Stomach (tissue), 9 donors: ENCODE results near the gene PFKFB3. TPM values are rescaled to one million over a fixed set of nuclear protein-coding genes. Genes with fewer than 3 reads are reported as not detected.

ENCODE experiments used
- DNase-seq, 2 donors: peaks; one replicate each; pipeline versions ENCODE4 v3.0.0 to v3.0.0-alpha.2; 2013 to 2019
- H3K27ac ChIP-seq, 5 donors: fragments of 200-600 bp in 4 of 5; sonication (generic) in 4 of 5; one replicate each; pipeline ENCODE4 v1.5.1; 2013 to 2019; ENCODE audit warnings: mild to moderate bottlenecking in 1 of 5, moderate library complexity in 1 of 5
- H3K27me3 ChIP-seq, 3 donors: fragments of 200-600 bp; sonication (generic); one replicate each; pipeline ENCODE4 v1.5.1; 2017 to 2019; ENCODE audit warnings: mixed run types in 1 of 3
- H3K36me3 ChIP-seq, 4 donors: fragments of 200-600 bp; sonication (generic); 1 replicate in 3 of 4; 2 replicates in 1 of 4; pipeline ENCODE4 v1.5.1; 2016 to 2019
- H3K4me1 ChIP-seq, 4 donors: fragments of 200-600 bp; sonication (generic); one replicate each; pipeline ENCODE4 v1.5.1; 2016 to 2019
- H3K4me3 ChIP-seq, 4 donors: fragments of 200-600 bp; sonication (generic) in 3 of 4; one replicate each; pipeline ENCODE4 v1.5.1; 2016 to 2019; ENCODE audit warnings: mild to moderate bottlenecking in 1 of 4
- H3K9me3 ChIP-seq, 4 donors: fragments of 200-600 bp; sonication (generic); one replicate each; pipeline ENCODE4 v1.5.1; 2016 to 2019
- EP300 ChIP-seq: sonication (generic); formaldehyde crosslinking; IDR thresholded peaks from one replicate; pipeline ENCODE4 v1.6.1; 2017; ENCODE audit warnings: antibody characterized with exemption
- POLR2A ChIP-seq, 4 donors: fragments of 450-650 bp; IDR thresholded peaks; one replicate each; pipeline ENCODE4 v1.6.1; 2016; ENCODE audit warnings: antibody characterized with exemption in 4 of 4, control low read depth in 2 of 4, mild to moderate bottlenecking in 1 of 4, moderate library complexity in 1 of 4
- POLR2AphosphoS5 ChIP-seq, 3 donors: sonication (generic); formaldehyde crosslinking; IDR thresholded peaks; one replicate each; pipeline ENCODE4 v1.6.1; 2016; ENCODE audit warnings: antibody characterized with exemption in 3 of 3
- WGBS, 5 donors: extraction: QIAGEN DNeasy Blood & Tissue Kit in 3 of 5; methylation state at CpG; one replicate each; pipeline versions ENCODE4 v1.1.5 to v1.1.7; 2013 to 2018; 5-methylcytosine and 5-hydroxymethylcytosine counted together
- intact Hi-C: fragments of 100-400 bp; cut with DNase I; formaldehyde crosslinking; loops from one replicate; pipeline ENCODE4 v1.15.1; 2023; ENCODE audit warnings: low total_unique reads
- polyA plus RNA-seq, 3 donors: library from polyadenylated mRNA; stranded (reverse); fragments of 200-250 nt; gene quantifications; one replicate each; pipeline ENCODE4 v1.2.3, GENCODE V29; 2013
- total RNA-seq, 5 donors: library from RNA; depleted of rRNA; stranded (reverse); fragments of >200 nt; gene quantifications; one replicate each; pipeline versions ENCODE4 v1.1.0 to v1.2.3, GENCODE V29; 2014 to 2016
- TF ChIP-seq, protein P1 (sequence below), 7 experiments: fragments of 450-650 bp in 4 of 7; fragments of 200-600 bp in 3 of 7; sonication (generic) in 3 of 7; IDR thresholded peaks; one replicate each; pipeline ENCODE4 v1.5.1; 2016 to 2019; ENCODE audit warnings: antibody characterized with exemption in 7 of 7, control low read depth in 2 of 7, mild to moderate bottlenecking in 1 of 7
- donor health status: healthy with polysubstance abuse.
- donor health status: Bipolar disorder and iron deficiency.
- donor health status: healthy.

Gene PFKFB3
- total and polyA plus RNA-seq, 8 donors: 17.7 to 199 (median 38.0) TPM

DNA sequence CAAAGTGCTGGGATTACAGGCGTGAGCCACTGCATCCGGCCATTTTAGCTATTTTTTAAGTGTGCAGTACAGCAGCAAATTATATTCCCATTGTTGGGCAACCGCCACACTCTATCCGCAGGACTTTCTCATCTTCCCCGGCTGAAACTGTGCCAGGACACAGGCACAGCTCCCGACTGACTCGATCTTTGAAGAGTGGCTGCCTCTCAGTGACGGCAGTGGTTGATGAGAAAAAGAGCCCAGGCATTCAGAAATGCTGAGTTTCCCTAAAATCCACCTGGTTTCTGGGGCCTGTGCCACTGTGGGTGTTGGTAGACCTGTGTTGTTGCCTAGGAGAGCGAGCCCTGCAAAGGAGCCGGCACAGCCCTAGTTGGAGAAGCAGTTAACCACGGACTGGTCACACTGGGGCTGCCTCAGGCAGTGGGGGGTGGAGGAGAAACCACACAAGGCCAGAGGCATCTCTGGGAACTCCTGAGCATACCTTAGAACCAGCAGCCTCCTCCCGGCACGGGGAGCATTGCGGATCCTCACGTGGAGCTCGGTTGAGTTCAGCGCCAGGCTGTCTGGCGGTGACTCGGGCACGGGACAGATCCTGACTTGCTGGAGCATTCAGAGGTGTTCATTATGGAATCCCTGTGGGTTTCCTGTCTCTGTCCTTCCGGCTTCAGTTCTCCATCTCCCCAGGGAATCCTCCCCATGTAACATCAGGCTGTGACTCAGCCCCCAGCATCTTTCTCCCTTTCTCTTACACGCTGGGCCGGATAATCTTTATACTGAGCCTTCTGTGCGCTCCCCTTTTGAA is 16.2 kb downstream of the PFKFB3 start:
- Histone ChIP-seq H3K36me3 (peaks cover 93 to 100% (median 97%) of the 10 kb centered on the region in 4 donors), H3K27ac (no peak overlapping the region), H3K4me1 (no peaks in the 10 kb centered on the region), H3K9me3 (no peaks in the 10 kb centered on the region), H3K27me3 (no peaks in the 10 kb centered on the region), H3K4me3 (no peak overlapping the region)
- intact Hi-C loops: loop anchor here (10.0 kb wide), 1 partner anchor 114 kb away; no protein-coding TSS in a partner anchor
- WGBS, 5 donors: 89 to 92% (median 92%) methylated on average over 15 to 24 of the region's 24 CpGs
- TF ChIP-seq EP300 (no peak), POLR2AphosphoS5 (IDR thresholded peaks at IDR 0.05) (no peak), POLR2A (IDR thresholded peaks at IDR 0.05) (no peak)
- TF ChIP-seq, protein P1, sequence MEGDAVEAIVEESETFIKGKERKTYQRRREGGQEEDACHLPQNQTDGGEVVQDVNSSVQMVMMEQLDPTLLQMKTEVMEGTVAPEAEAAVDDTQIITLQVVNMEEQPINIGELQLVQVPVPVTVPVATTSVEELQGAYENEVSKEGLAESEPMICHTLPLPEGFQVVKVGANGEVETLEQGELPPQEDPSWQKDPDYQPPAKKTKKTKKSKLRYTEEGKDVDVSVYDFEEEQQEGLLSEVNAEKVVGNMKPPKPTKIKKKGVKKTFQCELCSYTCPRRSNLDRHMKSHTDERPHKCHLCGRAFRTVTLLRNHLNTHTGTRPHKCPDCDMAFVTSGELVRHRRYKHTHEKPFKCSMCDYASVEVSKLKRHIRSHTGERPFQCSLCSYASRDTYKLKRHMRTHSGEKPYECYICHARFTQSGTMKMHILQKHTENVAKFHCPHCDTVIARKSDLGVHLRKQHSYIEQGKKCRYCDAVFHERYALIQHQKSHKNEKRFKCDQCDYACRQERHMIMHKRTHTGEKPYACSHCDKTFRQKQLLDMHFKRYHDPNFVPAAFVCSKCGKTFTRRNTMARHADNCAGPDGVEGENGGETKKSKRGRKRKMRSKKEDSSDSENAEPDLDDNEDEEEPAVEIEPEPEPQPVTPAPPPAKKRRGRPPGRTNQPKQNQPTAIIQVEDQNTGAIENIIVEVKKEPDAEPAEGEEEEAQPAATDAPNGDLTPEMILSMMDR (IDR thresholded peaks at IDR 0.05): no peak
- DNase-seq: no peak

DNA sequence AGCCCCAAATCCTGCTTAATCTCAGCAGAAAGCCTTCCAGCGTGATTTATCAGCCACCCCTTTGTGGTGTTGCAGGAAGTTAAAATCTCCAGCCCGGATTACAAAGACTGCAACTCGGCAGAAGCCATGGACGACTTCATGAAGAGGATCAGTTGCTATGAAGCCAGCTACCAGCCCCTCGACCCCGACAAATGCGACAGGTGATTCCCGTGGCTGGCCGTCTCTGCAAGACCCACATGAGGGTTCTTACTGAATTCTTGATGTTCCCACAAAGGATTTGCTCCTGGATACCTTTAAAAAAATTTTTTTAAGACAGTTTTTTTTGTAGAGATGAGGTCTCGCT is 16.7 kb downstream of the PFKFB3 start:
- WGBS, 5 donors: 79 to 90% (median 86%) methylated on average over 10 of the region's 10 CpGs
- peaks cover 93 to 100% (median 97%) of the 10 kb centered on the region in 4 donors for H3K36me3 ChIP-seq
- TF ChIP-seq, protein P1 (IDR thresholded peaks at IDR 0.05): no peak
- no peak for TF ChIP-seq EP300

DNA sequence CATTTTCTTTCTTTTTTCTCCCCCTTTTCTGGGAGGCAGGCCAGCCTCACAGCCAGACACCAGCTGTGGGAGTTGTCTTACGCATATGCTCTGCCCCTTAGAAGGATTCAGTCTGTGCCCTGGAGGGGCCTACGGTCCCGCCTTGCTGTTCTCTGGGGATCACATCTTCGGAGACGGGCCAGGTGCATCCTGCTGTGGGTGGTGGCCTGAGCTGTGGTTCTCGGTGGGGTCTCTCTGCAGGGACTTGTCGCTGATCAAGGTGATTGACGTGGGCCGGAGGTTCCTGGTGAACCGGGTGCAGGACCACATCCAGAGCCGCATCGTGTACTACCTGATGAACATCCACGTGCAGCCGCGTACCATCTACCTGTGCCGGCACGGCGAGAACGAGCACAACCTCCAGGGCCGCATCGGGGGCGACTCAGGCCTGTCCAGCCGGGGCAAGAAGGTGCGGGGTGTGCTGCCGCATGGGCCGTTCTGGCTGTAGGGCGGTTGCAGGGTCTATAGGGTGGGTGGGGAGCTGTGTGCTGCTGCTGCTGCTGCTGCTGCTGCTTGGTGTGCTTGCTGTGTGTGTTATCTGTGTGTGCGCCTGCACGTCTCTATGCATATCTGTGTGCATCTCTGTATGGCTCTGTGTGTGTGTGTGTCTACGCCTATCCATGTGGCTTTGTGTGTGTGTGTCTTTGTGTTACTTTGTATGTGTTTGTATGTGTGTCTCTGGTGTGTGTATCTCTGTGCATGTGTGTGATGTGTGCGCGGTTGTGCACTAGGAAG is 17.9 kb downstream of the PFKFB3 start:
- DNase-seq: no peak
- no peak overlapping the region for H3K4me3 ChIP-seq
- no peaks in the 10 kb centered on the region for H3K4me1 ChIP-seq
- no peaks in the 10 kb centered on the region for H3K27me3 ChIP-seq
- H3K9me3 ChIP-seq: no peaks in the 10 kb centered on the region
- 90 to 97% (median 96%) methylated on average over 27 to 32 of the region's 32 CpGs for WGBS, 5 donors
- peaks cover 93 to 100% (median 97%) of the 10 kb centered on the region in 4 donors for H3K36me3 ChIP-seq
- TF ChIP-seq POLR2AphosphoS5 (IDR thresholded peaks at IDR 0.05) (no peak), POLR2A (IDR thresholded peaks at IDR 0.05) (no peak), EP300 (no peak)
- TF ChIP-seq, protein P1 (IDR thresholded peaks at IDR 0.05): no peak
- intact Hi-C loops: loop anchor here (10.0 kb wide), 1 partner anchor 184 kb away; no protein-coding TSS in a partner anchor
- no peak overlapping the region for H3K27ac ChIP-seq

More for the DNA sequence above, 16.7 kb downstream of the PFKFB3 start:
- H3K27ac ChIP-seq: no peak overlapping the region
- H3K4me3 ChIP-seq: no peak overlapping the region
- intact Hi-C loops: loop anchor here (10.0 kb wide), 1 partner anchor 115 kb away; no protein-coding TSS in a partner anchor
- H3K4me1 ChIP-seq: no peaks in the 10 kb centered on the region
- no peaks in the 10 kb centered on the region for H3K9me3 ChIP-seq
- no peaks in the 10 kb centered on the region for H3K27me3 ChIP-seq
- no peak for DNase-seq

DNA sequence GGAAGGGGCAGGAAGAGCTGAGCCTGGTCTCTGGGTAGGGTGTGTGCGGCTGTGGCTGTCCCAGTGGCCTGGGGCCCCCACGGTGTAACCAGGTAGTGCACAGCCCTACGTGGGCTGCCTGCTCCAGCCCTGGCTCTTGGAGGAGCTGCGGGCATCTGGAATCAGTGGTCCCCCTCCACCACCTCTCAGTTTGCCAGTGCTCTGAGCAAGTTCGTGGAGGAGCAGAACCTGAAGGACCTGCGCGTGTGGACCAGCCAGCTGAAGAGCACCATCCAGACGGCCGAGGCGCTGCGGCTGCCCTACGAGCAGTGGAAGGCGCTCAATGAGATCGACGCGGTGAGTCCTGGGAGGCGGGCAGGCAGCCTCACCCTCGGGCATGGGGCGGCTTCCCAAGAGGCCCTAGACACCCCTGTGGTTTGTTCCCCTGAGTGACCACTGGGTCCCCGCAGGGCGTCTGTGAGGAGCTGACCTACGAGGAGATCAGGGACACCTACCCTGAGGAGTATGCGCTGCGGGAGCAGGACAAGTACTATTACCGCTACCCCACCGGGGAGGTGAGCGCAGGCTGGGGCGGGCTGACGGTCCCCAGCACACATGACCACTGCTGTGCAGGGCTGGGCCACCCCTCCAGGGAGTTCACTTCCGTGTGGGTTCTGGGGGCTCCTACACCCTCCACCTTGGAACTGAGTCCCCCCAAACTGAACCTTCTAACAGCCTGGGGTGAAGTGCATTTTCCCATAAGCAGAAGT is 18.6 kb downstream of the PFKFB3 start:
- 95 to 97% (median 97%) methylated on average over 27 to 30 of the region's 30 CpGs for WGBS, 5 donors
- H3K4me3 ChIP-seq: no peak overlapping the region
- intact Hi-C loops: loop anchor here (10.0 kb wide), 1 partner anchor 183 kb away; no protein-coding TSS in a partner anchor
- TF ChIP-seq POLR2A (IDR thresholded peaks at IDR 0.05) (no peak), EP300 (no peak), POLR2AphosphoS5 (IDR thresholded peaks at IDR 0.05) (no peak)
- TF ChIP-seq, protein P1 (IDR thresholded peaks at IDR 0.05): no peak
- H3K4me1 ChIP-seq: no peaks in the 10 kb centered on the region
- H3K27ac ChIP-seq: peak overlapping the region in 1 of 5 donors; percentile 36
- no peaks in the 10 kb centered on the region for H3K27me3 ChIP-seq
- no peak for DNase-seq
- H3K9me3 ChIP-seq: no peaks in the 10 kb centered on the region
- H3K36me3 ChIP-seq: peaks cover 93 to 100% (median 97%) of the 10 kb centered on the region in 4 donors
